Karpas-422 (cell line): Measurements from ENCODE around the gene TALDO1. TPM values are rescaled to one million over a fixed set of nuclear protein-coding genes. Genes with fewer than 3 reads are reported as not detected.
A peak's percentile ranks its signal among the peaks of the same experiment; 100 is the strongest.

ENCODE experiments used
- DNase-seq: peaks from one replicate; pipeline ENCODE4 v3.0.0-alpha.2; 2015
- H2AFZ ChIP-seq: fragments of 200-600 bp; sonication (generic); 2 replicates; pipeline ENCODE4 v1.6.1; 2014; ENCODE audit warnings: antibody characterized with exemption, low read length, mixed read lengths
- H3K27ac ChIP-seq: fragments of 200-600 bp; sonication (generic); 2 replicates; pipeline ENCODE4 v1.5.1; 2014; ENCODE audit warnings: mild to moderate bottlenecking, low read length, moderate library complexity
- H3K27me3 ChIP-seq: fragments of 200-600 bp; sonication (generic); 2 replicates; pipeline ENCODE4 v1.6.1; 2014; ENCODE audit warnings: low read length, mixed read lengths
- H3K36me3 ChIP-seq: fragments of 200-600 bp; sonication (generic); 2 replicates; pipeline ENCODE4 v1.6.1; 2014; ENCODE audit warnings: low read length, mixed read lengths; ENCODE audit not compliant: insufficient read depth
- H3K4me1 ChIP-seq: fragments of 200-600 bp; sonication (generic); 2 replicates; pipeline ENCODE4 v1.6.1; 2014; ENCODE audit warnings: mild to moderate bottlenecking, low read length, mixed read lengths
- H3K4me2 ChIP-seq: fragments of 200-600 bp; sonication (generic); 2 replicates; pipeline ENCODE4 v1.6.1; 2014; ENCODE audit warnings: low read length, low read depth, mild to moderate bottlenecking; ENCODE audit not compliant: poor library complexity, severe bottlenecking
- H3K4me3 ChIP-seq: fragments of 200-600 bp; sonication (generic); 2 replicates; pipeline ENCODE4 v1.5.1; 2014; ENCODE audit warnings: mild to moderate bottlenecking, antibody characterized with exemption, low read length, mixed read lengths
- H3K79me2 ChIP-seq: fragments of 200-600 bp; sonication (generic); 2 replicates; pipeline ENCODE4 v1.6.1; 2014; ENCODE audit warnings: mild to moderate bottlenecking, low read length, mixed read lengths
- H3K9ac ChIP-seq: fragments of 200-600 bp; sonication (generic); 2 replicates; pipeline ENCODE4 v1.6.0; 2014; ENCODE audit warnings: low read length
- H3K9me2 ChIP-seq: fragments of 200-600 bp; sonication (generic), shearing (Covaris generic); replicated peaks from 2 replicates; pipeline ENCODE4 v1.6.0; 2014; ENCODE audit warnings: mild to moderate bottlenecking, low read length, moderate library complexity; ENCODE audit not compliant: insufficient read depth
- H3K9me3 ChIP-seq: fragments of 300-700, 200-600 bp; sonication (generic); 2 replicates; pipeline ENCODE4 v1.6.1; 2014; ENCODE audit warnings: low read length, mixed read lengths
- H4K20me1 ChIP-seq: fragments of 200-600 bp; sonication (generic); 2 replicates; pipeline ENCODE4 v1.6.1; 2014; ENCODE audit warnings: mild to moderate bottlenecking, antibody characterized with exemption, low read length, low read depth; ENCODE audit not compliant: insufficient read depth
- total RNA-seq: library from RNA; depleted of rRNA; stranded (reverse); fragments of >200 nt; shearing (Covaris generic); gene quantifications from 2 replicates; pipeline ENCODE4 v1.2.3, GENCODE V29; 2014; ENCODE audit warnings: low replicate concordance

TALDO1 gene
- total RNA-seq, 1 experiment from 2014 or later: 127 TPM

DNA sequence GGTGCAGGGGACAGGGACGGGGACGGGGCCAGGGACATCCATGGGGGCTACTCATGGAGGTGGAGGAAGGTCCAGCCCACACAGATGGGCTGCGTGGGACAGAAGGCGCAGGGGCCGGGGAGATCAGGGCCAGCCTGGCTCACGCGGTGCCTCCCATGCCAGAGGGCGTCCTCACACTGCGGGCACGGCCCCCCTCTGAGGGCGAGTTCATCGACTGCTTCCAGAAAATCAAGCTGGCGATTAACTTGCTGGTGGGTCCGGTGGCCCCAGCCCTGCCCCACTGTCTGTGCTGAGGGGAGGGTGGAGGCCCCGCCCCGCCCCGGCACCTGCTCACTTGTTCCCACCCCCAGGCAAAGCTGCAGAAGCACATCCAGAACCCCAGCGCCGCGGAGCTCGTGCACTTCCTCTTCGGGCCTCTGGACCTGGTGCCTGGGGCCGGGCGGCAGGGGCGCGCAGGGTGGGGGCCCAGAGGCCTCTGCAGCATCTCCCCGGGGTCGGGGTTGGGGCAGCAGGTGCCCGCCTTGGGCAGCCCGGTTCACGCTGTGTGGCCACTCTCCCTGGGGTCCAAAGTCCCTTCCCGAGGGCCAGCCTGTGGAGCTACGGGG, 25.4 kb upstream of the TALDO1 start:
- peak; percentile 85 for DNase-seq
- Histone ChIP-seq H3K27ac (no peak overlapping the region), H3K9me2 (no peaks in the 10 kb centered on the region), H3K4me2 (peak overlapping the region; percentile 39), H3K4me1 (peaks cover 36% of the 10 kb centered on the region), H3K27me3 (no peaks in the 10 kb centered on the region), H3K4me3 (no peak overlapping the region), H3K9me3 (no peaks in the 10 kb centered on the region), H3K36me3 (no peaks in the 10 kb centered on the region), H3K79me2 (no peaks in the 10 kb centered on the region), H3K9ac (no peak overlapping the region), H2AFZ (no peak overlapping the region), H4K20me1 (peaks cover 8% of the 10 kb centered on the region; the same call in 1 of the 2 replicates)

DNA sequence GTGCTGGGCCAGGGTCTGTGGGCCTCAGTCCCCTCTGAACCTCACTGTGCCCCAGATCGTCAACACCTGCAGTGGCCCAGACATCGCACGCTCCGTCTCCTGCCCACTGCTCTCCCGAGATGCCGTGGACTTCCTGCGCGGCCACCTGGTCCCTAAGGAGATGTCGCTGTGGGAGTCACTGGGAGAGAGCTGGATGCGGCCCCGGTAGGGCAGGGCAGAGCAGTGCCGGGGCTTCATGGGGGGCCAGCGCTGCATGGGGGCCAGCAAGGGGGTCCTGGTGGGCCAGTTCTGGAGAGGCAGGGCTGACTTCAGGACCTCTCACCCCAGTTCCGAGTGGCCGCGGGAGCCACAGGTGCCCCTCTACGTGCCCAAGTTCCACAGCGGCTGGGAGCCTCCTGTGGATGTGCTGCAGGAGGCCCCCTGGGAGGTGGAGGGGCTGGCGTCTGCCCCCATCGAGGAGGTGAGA, 24.9 kb upstream of the TALDO1 start:
- Histone ChIP-seq H3K27me3 (no peaks in the 10 kb centered on the region), H3K9ac (no peak overlapping the region), H3K4me3 (no peak overlapping the region), H3K79me2 (no peaks in the 10 kb centered on the region), H3K36me3 (no peaks in the 10 kb centered on the region), H2AFZ (no peak overlapping the region), H3K4me1 (peaks cover 36% of the 10 kb centered on the region), H4K20me1 (peaks cover 8% of the 10 kb centered on the region; the same call in 1 of the 2 replicates), H3K9me3 (no peaks in the 10 kb centered on the region), H3K4me2 (peak overlapping the region; percentile 39), H3K9me2 (no peaks in the 10 kb centered on the region), H3K27ac (no peak overlapping the region)
- DNase-seq: no peak

- peak; percentile 83 for DNase-seq
- peaks cover 11% of the 10 kb centered on the region; the same call in 1 of the 2 replicates for H4K20me1 ChIP-seq
- no peak overlapping the region for H3K27ac ChIP-seq
- H3K36me3 ChIP-seq: no peaks in the 10 kb centered on the region
- H3K4me1 ChIP-seq: peaks cover 36% of the 10 kb centered on the region
- no peak overlapping the region for H3K9ac ChIP-seq
- no peaks in the 10 kb centered on the region for H3K79me2 ChIP-seq
- H3K27me3 ChIP-seq: no peaks in the 10 kb centered on the region
- no peaks in the 10 kb centered on the region for H3K9me3 ChIP-seq
- no peak overlapping the region for H3K4me3 ChIP-seq
- H3K9me2 ChIP-seq: no peaks in the 10 kb centered on the region
- H3K4me2 ChIP-seq: peak overlapping the region; percentile 21
- no peak overlapping the region for H2AFZ ChIP-seq
Observed at GRCh38 chr11:723120-723883, 24.0 kb upstream of the TALDO1 start.

DNA sequence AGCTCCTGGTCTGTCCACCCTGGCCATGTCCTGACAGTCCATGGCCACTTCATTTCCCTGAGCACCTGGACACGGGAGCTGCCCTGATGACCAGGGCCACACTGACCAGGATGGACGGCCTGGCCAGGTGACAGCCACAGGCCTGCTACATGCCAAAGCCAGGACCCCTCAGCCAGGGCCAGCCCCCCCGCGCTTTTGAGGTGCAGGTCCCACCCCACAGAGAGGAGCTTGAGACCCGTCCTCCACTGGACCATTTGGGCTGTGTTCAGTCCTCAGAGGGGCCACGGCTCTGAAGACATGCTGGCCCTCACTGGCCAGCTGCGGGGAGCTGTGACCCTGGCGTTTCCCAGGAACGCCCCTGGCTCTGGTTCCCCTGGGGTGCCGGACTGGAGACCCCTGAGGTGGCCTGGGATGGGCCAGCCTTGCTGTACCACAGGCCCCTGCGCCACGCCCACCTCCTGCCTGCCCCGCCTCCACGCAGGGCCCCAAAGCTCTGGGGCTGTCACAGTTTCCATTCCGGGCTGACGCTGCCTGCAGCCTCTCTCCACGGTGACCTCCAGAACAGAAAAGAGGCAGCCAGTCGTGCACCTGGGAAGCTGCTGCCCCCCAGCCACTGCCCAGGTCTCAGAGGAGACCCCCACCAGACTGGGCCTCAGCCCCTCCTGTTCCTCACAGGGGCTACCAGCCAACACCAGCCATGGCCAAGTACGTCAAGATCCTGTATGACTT, 23.1 kb upstream of the TALDO1 start:
- no peaks in the 10 kb centered on the region for H3K27me3 ChIP-seq
- peak; percentile 66 for DNase-seq

GRCh38 chr11:724778-725386, 22.4 kb upstream of the TALDO1 start:
- no peak for DNase-seq
- Histone ChIP-seq H3K4me3 (no peak overlapping the region), H2AFZ (no peak overlapping the region), H4K20me1 (peaks cover 11% of the 10 kb centered on the region; the same call in 1 of the 2 replicates), H3K4me2 (no peak overlapping the region), H3K27ac (no peak overlapping the region), H3K4me1 (peaks cover 46% of the 10 kb centered on the region), H3K36me3 (no peaks in the 10 kb centered on the region), H3K9ac (no peak overlapping the region), H3K9me2 (no peaks in the 10 kb centered on the region), H3K79me2 (no peaks in the 10 kb centered on the region), H3K27me3 (no peaks in the 10 kb centered on the region), H3K9me3 (no peaks in the 10 kb centered on the region)

More for the DNA sequence above, 23.1 kb upstream of the TALDO1 start:
- Histone ChIP-seq H2AFZ (no peak overlapping the region), H3K27ac (no peak overlapping the region), H3K4me2 (no peak overlapping the region), H3K9me2 (no peaks in the 10 kb centered on the region), H3K9me3 (no peaks in the 10 kb centered on the region), H3K4me1 (peaks cover 39% of the 10 kb centered on the region), H4K20me1 (peaks cover 11% of the 10 kb centered on the region; the same call in 1 of the 2 replicates), H3K36me3 (no peaks in the 10 kb centered on the region), H3K79me2 (no peaks in the 10 kb centered on the region), H3K4me3 (no peak overlapping the region), H3K9ac (no peak overlapping the region)

DNA sequence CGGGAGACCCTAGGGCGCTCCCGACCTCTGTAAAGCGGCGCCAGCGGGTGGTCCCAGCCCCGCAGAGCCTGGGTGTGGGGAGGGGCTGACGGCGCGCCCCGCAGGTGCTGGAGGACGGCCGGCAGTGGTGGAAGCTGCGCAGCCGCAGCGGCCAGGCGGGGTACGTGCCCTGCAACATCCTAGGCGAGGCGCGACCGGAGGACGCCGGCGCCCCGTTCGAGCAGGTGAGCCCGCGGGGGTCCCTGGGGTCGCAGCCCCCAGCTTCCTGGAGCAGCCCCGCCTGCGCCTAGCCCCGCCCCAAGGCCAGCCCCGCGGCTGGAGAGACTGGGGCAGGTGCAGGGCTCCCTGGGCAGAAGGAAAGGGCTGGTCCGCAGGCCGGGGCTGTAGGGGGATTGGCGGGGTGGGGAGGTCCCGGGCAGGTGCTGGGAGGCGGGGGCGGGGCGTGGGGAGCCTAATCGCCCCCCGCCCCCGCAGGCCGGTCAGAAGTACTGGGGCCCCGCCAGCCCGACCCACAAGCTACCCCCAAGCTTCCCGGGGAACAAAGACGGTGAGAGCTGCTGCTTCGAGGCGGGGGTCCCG, 21.6 kb upstream of the TALDO1 start:
- Histone ChIP-seq H3K4me1 (peaks cover 46% of the 10 kb centered on the region), H3K9ac (peak overlapping the region; percentile 58), H3K79me2 (no peaks in the 10 kb centered on the region), H4K20me1 (peaks cover 11% of the 10 kb centered on the region; the same call in 1 of the 2 replicates), H3K27me3 (no peaks in the 10 kb centered on the region), H3K4me3 (peak overlapping the region; percentile 56; the same call in 1 of the 2 replicates), H3K9me3 (no peaks in the 10 kb centered on the region), H2AFZ (no peak overlapping the region; the same call in 1 of the 2 replicates), H3K9me2 (no peaks in the 10 kb centered on the region), H3K36me3 (no peaks in the 10 kb centered on the region), H3K27ac (no peak overlapping the region), H3K4me2 (peak overlapping the region; percentile 66)
- no peak for DNase-seq

- Histone ChIP-seq H4K20me1 (peaks cover 11% of the 10 kb centered on the region; the same call in 1 of the 2 replicates), H3K4me3 (peak overlapping the region; percentile 56), H3K4me2 (peak overlapping the region; percentile 66), H3K79me2 (no peaks in the 10 kb centered on the region), H2AFZ (peak overlapping the region; percentile 50; the same call in 1 of the 2 replicates), H3K36me3 (no peaks in the 10 kb centered on the region), H3K4me1 (peaks cover 45% of the 10 kb centered on the region), H3K9me3 (no peaks in the 10 kb centered on the region), H3K9ac (peak overlapping the region; percentile 58), H3K9me2 (no peaks in the 10 kb centered on the region), H3K27ac (no peak overlapping the region), H3K27me3 (no peaks in the 10 kb centered on the region)
- peak; percentile 77 for DNase-seq
Observed at GRCh38 chr11:726278-727220, 20.7 kb upstream of the TALDO1 start.
